Loucy (cell line): ENCODE results near the gene PPP1R12B.
A peak's percentile ranks its signal among the peaks of the same experiment; 100 is the strongest.
"Not testable (repeated sequence)": the region's sequence is repeated elsewhere in the genome, so short reads cannot be mapped to it uniquely, and the experiment has no call there.

Experiments used
- H2AFZ ChIP-seq: fragments of 200-600 bp; sonication (generic); 2 replicates; pipeline ENCODE4 v1.6.0; 2016; ENCODE audit warnings: antibody characterized with exemption, mild to moderate bottlenecking, low read length, moderate library complexity
- H3F3A ChIP-seq: fragments of 200-600 bp; 2 replicates; pipeline ENCODE4 v1.6.0; 2016; ENCODE audit warnings: antibody characterized with exemption, low read depth, mild to moderate bottlenecking
- H3K27me3 ChIP-seq: fragments of 200-600 bp; sonication (generic); 2 replicates; pipeline ENCODE4 v1.6.1; 2014; ENCODE audit warnings: low read length, mild to moderate bottlenecking; ENCODE audit not compliant: insufficient read depth, poor library complexity, severe bottlenecking
- H3K36me3 ChIP-seq: fragments of 200-600 bp; sonication (generic); 2 replicates; pipeline ENCODE4 v1.6.1; 2016; ENCODE audit warnings: low read length; ENCODE audit not compliant: insufficient read depth
- H3K4me1 ChIP-seq: fragments of 200-600 bp; sonication (generic); 2 replicates; pipeline ENCODE4 v1.5.1; 2014; ENCODE audit warnings: low read length, mild to moderate bottlenecking; ENCODE audit not compliant: insufficient read depth, poor library complexity, severe bottlenecking
- H3K4me2 ChIP-seq: fragments of 200-600 bp; sonication (generic); 2 replicates; pipeline ENCODE4 v1.6.0; 2014; ENCODE audit warnings: antibody characterized with exemption, low read length, low read depth, mild to moderate bottlenecking; ENCODE audit not compliant: poor library complexity, severe bottlenecking
- H3K4me3 ChIP-seq: fragments of 200-600 bp; sonication (generic); 2 replicates; pipeline ENCODE4 v1.5.1; 2014; ENCODE audit warnings: low read length, mild to moderate bottlenecking, mixed read lengths; ENCODE audit not compliant: poor library complexity, severe bottlenecking
- H3K79me2 ChIP-seq: fragments of 200-600 bp; sonication (generic); 2 replicates; pipeline ENCODE4 v1.6.1; 2014; ENCODE audit warnings: low read length; ENCODE audit not compliant: insufficient read depth
- H3K9ac ChIP-seq: fragments of 200-600 bp; sonication (generic); 2 replicates; pipeline ENCODE4 v1.6.0; 2014; ENCODE audit warnings: mild to moderate bottlenecking, low read depth, low read length, moderate library complexity; ENCODE audit not compliant: poor library complexity, severe bottlenecking
- H3K9me2 ChIP-seq: fragments of 200-600 bp; sonication (generic); replicated peaks from 2 replicates; pipeline ENCODE4 v1.6.1; 2016; ENCODE audit warnings: low read depth, low read length, mixed read lengths
- H3K9me3 ChIP-seq: fragments of 200-600 bp; sonication (generic); 2 replicates; pipeline ENCODE4 v1.6.1; 2014; ENCODE audit warnings: mild to moderate bottlenecking, antibody characterized with exemption, low read length, low read depth; ENCODE audit not compliant: insufficient read depth
- H4K20me1 ChIP-seq: fragments of 200-600 bp; sonication (generic); 2 replicates; pipeline ENCODE4 v1.6.0; 2014; ENCODE audit warnings: antibody characterized with exemption, low read length, mild to moderate bottlenecking; ENCODE audit not compliant: insufficient read depth, poor library complexity, severe bottlenecking
- EZH2phosphoT487 ChIP-seq: fragments of 200-600 bp; IDR thresholded peaks from 2 replicates; pipeline ENCODE4 v1.6.1; 2018; ENCODE audit warnings: antibody characterized with exemption, mild to moderate bottlenecking, moderate library complexity, borderline replicate concordance
- TF ChIP-seq, protein P1 (sequence below): fragments of 200-600 bp; sonication (generic); conservative IDR thresholded peaks from 2 replicates; pipeline ENCODE4 v1.5.1; 2014; ENCODE audit warnings: mild to moderate bottlenecking, antibody characterized with exemption, low read length

The PPP1R12B gene

DNA sequence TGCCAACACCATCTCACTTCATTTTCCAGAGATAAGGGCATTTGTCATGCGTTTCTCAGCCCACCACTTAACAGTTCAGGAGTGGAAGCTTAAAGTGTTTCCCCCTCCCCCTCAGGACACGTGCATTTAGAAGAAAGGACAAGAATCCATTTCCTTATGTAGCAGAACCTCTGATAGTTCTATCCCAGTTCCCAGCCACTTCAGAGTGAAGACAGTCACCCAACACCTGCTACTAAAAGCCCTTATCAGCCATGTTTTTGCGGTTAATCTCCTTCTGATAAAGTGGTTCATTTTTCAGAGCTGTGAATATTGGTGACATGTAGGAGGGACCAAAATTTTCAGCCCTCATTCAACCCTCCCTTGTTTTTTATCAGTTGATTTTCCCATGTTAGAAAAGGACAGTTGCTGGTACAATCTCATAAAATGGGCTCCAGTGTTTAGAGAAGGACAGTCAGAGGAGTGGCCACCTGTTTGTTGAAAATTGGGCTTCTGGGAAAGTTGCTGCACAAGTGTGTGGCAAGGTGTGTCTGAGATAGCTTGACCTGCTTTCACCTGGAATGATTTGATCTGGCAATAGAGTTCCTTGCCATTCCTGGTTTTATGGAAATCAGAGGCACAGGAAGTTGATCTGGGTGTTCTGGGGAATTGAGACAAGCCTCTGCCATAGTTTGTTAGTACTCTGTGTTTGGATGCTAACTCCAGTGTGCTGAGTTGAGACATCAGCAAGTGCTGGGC lies 114.0 kb downstream of the PPP1R12B start:
- Histone ChIP-seq H3K9me2 (no peaks in the 10 kb centered on the region), H3K27me3 (no peaks in the 10 kb centered on the region), H3K4me3 (no peak overlapping the region), H3F3A (no peaks in the 10 kb centered on the region), H3K79me2 (no peaks in the 10 kb centered on the region), H3K36me3 (no peaks in the 10 kb centered on the region), H3K4me1 (no peaks in the 10 kb centered on the region), H2AFZ (no peak overlapping the region), H3K4me2 (no peak overlapping the region), H4K20me1 (no peaks in the 10 kb centered on the region), H3K9ac (no peak overlapping the region), H3K9me3 (no peaks in the 10 kb centered on the region)
- TF ChIP-seq, protein P1, sequence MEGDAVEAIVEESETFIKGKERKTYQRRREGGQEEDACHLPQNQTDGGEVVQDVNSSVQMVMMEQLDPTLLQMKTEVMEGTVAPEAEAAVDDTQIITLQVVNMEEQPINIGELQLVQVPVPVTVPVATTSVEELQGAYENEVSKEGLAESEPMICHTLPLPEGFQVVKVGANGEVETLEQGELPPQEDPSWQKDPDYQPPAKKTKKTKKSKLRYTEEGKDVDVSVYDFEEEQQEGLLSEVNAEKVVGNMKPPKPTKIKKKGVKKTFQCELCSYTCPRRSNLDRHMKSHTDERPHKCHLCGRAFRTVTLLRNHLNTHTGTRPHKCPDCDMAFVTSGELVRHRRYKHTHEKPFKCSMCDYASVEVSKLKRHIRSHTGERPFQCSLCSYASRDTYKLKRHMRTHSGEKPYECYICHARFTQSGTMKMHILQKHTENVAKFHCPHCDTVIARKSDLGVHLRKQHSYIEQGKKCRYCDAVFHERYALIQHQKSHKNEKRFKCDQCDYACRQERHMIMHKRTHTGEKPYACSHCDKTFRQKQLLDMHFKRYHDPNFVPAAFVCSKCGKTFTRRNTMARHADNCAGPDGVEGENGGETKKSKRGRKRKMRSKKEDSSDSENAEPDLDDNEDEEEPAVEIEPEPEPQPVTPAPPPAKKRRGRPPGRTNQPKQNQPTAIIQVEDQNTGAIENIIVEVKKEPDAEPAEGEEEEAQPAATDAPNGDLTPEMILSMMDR = no peak
- TF ChIP-seq EZH2phosphoT487 = no peak

DNA sequence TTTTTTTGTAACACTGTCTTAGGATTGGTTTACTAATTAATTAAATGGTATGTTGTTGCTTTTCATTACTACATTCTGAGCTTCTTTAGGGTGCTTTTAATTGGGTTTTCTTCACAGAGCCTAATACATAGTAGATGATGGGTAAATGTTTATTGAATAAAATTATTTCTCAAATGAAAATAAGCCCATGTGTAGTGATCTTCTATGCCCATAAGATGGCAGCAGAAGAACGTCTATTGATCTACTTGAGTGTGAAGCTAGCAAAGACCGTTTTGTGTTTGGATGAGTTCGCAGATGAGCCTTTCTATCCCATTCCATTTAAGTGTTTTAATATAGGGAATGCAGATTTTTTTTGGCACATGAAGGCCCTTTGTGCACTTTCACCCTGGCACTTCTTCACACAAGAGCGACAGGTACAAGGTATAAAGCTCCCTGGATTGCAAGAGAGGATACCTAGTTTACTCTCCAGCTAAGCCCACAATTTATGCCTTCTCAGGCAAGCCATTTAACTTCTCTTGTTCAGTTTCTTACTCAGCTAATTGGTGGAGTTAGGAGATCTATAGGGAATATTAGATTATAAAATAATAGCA lies 115.7 kb downstream of the PPP1R12B start:
- not testable (repeated sequence) for H3K4me3 ChIP-seq, H2AFZ ChIP-seq, H3K4me2 ChIP-seq, H3K9me3 ChIP-seq, H4K20me1 ChIP-seq, H3K9ac ChIP-seq, H3F3A ChIP-seq, H3K79me2 ChIP-seq, H3K4me1 ChIP-seq, H3K36me3 ChIP-seq, H3K27me3 ChIP-seq, H3K9me2 ChIP-seq
- TF ChIP-seq, protein P1 = peak; percentile 69

DNA sequence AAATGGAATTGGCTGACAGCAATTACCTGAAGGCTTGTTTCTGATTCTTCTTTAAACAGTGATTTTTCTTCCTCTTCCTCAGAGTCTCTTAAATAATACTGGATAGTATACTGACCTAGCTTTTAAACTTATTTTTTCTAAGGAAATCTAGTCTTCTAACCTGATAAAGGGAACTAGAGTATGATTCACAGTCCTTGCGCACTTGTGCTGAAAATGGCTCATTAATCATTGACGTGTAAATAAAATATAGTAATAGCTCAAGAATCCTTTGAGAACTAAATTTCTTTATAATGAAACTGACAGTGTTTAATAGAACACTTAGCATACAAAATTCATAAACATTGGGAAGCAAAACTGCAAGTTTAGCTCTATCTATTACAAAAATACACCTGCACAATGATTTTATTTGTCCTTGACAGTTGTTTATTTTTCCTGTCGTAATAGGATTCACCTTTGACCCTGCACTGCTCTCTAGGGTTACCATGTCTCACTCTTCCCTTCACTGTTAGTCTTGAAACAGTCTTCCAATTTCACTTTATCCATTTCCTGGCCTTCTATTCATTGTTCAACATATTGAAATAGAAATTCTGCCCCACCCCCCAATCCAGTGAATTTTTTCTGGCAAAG lies 117.3 kb downstream of the PPP1R12B start:
- not testable (repeated sequence) for H4K20me1 ChIP-seq, H2AFZ ChIP-seq, H3K4me2 ChIP-seq, H3K9me2 ChIP-seq, H3K9me3 ChIP-seq, H3K4me1 ChIP-seq, H3K4me3 ChIP-seq, H3F3A ChIP-seq, H3K36me3 ChIP-seq, H3K79me2 ChIP-seq, H3K9ac ChIP-seq, H3K27me3 ChIP-seq

DNA sequence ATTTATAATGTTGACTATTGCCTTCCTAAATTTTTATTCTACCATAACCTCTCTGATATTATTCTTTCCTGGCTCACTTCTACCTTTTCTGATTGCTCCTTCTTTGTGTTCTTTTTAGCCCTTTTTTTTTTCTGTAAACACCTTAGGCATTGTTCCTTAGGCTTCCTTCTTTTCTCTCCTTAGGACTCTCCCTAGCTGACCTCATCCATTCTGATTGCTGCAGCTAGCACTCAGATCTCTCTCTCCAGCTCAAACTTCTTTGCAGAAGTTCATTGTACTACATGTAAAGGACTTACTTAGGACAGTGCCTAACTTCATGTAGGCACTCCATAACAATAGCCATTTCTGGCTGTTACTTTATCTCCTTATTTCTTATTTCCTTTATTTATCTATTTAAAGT lies 117.8 kb downstream of the PPP1R12B start:
- H3K9ac ChIP-seq, H3K27me3 ChIP-seq, H2AFZ ChIP-seq, H3K4me3 ChIP-seq, H3K4me1 ChIP-seq, H3K9me3 ChIP-seq, H3K4me2 ChIP-seq, H3K9me2 ChIP-seq, H4K20me1 ChIP-seq, H3K79me2 ChIP-seq, H3F3A ChIP-seq, H3K36me3 ChIP-seq: not testable (repeated sequence)

DNA sequence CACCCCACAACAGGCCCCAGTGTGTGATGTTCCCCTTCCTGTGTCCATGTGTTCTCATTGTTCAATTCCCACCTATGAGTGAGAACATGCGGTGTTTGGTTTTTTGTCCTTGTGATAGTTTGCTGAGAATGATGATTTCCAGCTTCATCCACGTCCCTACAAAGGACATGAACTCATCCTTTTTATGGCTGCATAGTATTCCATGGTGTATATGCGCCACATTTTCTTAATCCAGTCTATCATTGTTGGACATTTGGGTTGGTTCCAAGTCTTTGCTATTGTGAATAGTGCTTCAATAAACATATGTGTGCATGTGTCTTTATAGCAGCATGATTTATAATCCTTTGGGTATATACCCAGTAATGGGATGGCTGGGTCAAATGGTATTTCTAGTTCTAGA lies 118.9 kb downstream of the PPP1R12B start:
- H3K9me2 ChIP-seq, H3F3A ChIP-seq, H3K4me3 ChIP-seq, H3K79me2 ChIP-seq, H3K27me3 ChIP-seq, H3K9me3 ChIP-seq, H3K36me3 ChIP-seq, H4K20me1 ChIP-seq, H3K9ac ChIP-seq, H3K4me1 ChIP-seq, H3K4me2 ChIP-seq, H2AFZ ChIP-seq: not testable (repeated sequence)

DNA sequence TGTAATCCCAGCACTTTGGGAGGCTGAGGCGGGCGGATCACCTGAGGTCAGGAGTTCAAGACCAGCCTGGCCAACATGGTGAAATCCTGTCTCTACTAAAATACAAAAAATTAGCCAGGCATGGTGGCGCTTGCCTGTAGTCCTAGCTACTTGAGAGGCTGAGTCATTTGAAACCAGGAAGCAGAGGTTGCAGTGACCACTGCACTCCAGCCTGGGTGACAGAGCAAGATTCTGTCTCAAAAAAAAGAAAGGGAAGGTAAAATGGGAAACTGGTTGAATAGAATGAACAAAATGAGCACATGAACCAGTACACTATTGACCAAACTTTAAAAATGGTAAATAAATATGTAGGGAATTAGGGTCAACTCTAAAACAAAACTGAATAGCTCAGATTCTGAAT lies 120.2 kb downstream of the PPP1R12B start:
- not testable (repeated sequence) for H2AFZ ChIP-seq, H3K9me2 ChIP-seq, H3K9ac ChIP-seq, H3K27me3 ChIP-seq, H3K4me1 ChIP-seq, H3K9me3 ChIP-seq, H4K20me1 ChIP-seq, H3K79me2 ChIP-seq, H3K36me3 ChIP-seq, H3K4me2 ChIP-seq, H3F3A ChIP-seq, H3K4me3 ChIP-seq
